Uterus (tissue), 4 donors: ENCODE measurements around the gene MAPK6. TPM values are rescaled to one million over a fixed set of nuclear protein-coding genes. Genes with fewer than 3 reads are reported as not detected.

Experiments used
- DNase-seq, 2 donors: peaks; one replicate each; pipeline ENCODE4 v3.0.0-alpha.2; 2019 to 2020
- H3K27ac ChIP-seq, 2 donors: fragments of 200-600 bp; sonication (generic); 1 replicate in 1 of 2; 2 replicates in 1 of 2; pipeline ENCODE4 v1.5.1; 2016 to 2018
- H3K27me3 ChIP-seq, 2 donors: fragments of 200-600 bp; sonication (generic); one replicate each; pipeline ENCODE4 v1.5.1; 2018 to 2019; ENCODE audit warnings: control low read depth in 1 of 2
- H3K36me3 ChIP-seq, 2 donors: fragments of 200-600 bp; sonication (generic); one replicate each; pipeline ENCODE4 v1.5.1; 2019; ENCODE audit warnings: control low read depth in 1 of 2
- H3K4me1 ChIP-seq, 2 donors: fragments of 200-600 bp; sonication (generic); one replicate each; pipeline ENCODE4 v1.5.1; 2018 to 2019; ENCODE audit warnings: control low read depth in 1 of 2
- H3K4me3 ChIP-seq, 2 donors: fragments of 200-600 bp; sonication (generic); 1 replicate in 1 of 2; 2 replicates in 1 of 2; pipeline ENCODE4 v1.5.1; 2018 to 2019; ENCODE audit warnings: mild to moderate bottlenecking in 1 of 2
- H3K9me3 ChIP-seq, 2 donors: fragments of 200-600 bp; sonication (generic); one replicate each; pipeline ENCODE4 v1.5.1; 2019; ENCODE audit warnings: control low read depth in 1 of 2
- CTCF ChIP-seq, 4 experiments: fragments of 200-600 bp in 2 of 4; fragments of 450-650 bp in 2 of 4; sonication (generic) in 2 of 4; IDR thresholded peaks; one replicate each; pipeline ENCODE4 v1.5.1; 2016 to 2019; ENCODE audit warnings: antibody characterized with exemption in 4 of 4, mild to moderate bottlenecking in 2 of 4, moderate library complexity in 1 of 4
- POLR2A ChIP-seq, 2 donors: fragments of 450-650 bp; IDR thresholded peaks; one replicate each; pipeline ENCODE4 v1.6.1; 2016; ENCODE audit warnings: antibody characterized with exemption in 2 of 2, mild to moderate bottlenecking in 1 of 2, moderate library complexity in 1 of 2
- intact Hi-C: fragments of 100-400 bp; cut with DNase I; formaldehyde crosslinking; loops from one replicate; pipeline ENCODE4 v1.15.1; 2023; ENCODE audit warnings: low total_unique reads
- total RNA-seq, 4 donors: library from RNA; depleted of rRNA in 3 of 4; stranded (reverse); fragments of >200 nt in 3 of 4; gene quantifications; one replicate each; pipeline versions ENCODE4 v1.1.0 to v1.2.4, GENCODE V29; 2014 to 2023
- donor health status: DM: yes; HTN: yes; CAD: no.

The MAPK6 gene
- total RNA-seq, 4 donors from 2014 or later = 11.5 to 47.1 (median 30.0) TPM

DNA sequence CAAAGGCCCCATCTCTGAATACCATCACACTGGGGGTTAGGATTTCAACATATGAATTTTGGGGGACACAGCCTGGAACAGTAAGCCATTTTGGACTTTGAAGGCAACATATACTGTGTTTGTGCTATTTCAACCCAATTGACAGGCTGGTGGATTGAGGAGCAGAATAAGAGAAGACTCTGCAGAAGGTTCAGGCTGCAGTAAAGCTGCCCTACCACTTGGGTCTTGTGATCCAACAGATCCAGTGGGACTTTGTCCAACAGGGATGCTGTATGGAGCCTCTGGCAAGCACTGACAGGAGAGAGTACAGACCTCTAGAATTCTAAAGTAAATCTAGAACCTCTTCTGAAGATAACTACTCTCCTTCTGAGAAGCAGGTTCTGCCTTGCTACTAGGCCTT lies 94.7 kb downstream of the MAPK6 start:
- H3K27ac ChIP-seq = no peak overlapping the region
- no peaks in the 10 kb centered on the region for H3K27me3 ChIP-seq
- H3K36me3 ChIP-seq = no peaks in the 10 kb centered on the region
- H3K9me3 ChIP-seq = no peaks in the 10 kb centered on the region
- H3K4me3 ChIP-seq = no peak overlapping the region
- intact Hi-C loops = no loop called here
- peaks cover 0 to 9% of the 10 kb centered on the region in 2 donors for H3K4me1 ChIP-seq
- TF ChIP-seq CTCF (IDR thresholded peaks at IDR 0.05) (no peak), POLR2A (IDR thresholded peaks at IDR 0.05) (no peak)
- no peak for DNase-seq

DNA sequence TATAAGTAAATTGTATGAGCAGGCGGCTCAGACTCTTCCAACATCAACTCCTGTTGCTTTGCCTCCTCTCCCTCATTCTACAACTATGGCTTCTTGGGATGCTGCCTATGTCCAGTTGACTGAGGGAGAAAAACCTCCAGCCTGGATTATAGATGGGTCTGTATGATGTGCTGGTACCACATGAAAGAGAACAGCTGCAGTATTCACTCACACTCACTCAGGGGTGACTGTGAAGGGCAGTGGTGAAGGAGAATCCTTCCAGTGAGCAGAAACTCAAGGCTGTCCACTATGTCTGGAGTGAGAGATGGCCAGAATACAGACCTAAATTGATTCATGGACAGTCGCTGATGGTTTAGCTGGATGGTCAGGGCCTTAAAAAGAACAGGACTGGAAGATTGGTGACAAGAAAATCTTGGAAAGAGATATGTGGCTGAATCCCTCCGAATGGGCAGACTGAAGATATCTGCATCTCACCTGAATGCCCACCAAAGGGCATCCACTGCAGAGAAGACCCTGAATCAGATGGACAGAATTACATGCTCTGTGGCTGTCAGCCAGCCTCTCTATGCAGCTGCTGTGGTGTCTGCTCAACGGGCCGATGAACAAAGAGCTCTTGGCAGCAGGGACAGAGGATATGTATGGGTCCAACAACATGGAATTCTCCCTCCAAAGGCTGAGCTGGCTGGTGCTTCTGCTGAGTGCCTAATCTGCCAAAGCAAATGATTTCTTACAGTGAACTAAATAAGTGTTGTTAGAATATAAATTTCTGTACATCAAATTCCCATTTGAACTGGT lies 95.4 kb downstream of the MAPK6 start:
- no peak for DNase-seq
- intact Hi-C loops = no loop called here
- H3K9me3 ChIP-seq = no peaks in the 10 kb centered on the region
- no peaks in the 10 kb centered on the region for H3K27me3 ChIP-seq
- H3K36me3 ChIP-seq = no peaks in the 10 kb centered on the region
- peaks cover 0 to 9% of the 10 kb centered on the region in 2 donors for H3K4me1 ChIP-seq
- no peak overlapping the region for H3K27ac ChIP-seq
- TF ChIP-seq CTCF (IDR thresholded peaks at IDR 0.05) = no peak
- TF ChIP-seq POLR2A (IDR thresholded peaks at IDR 0.05) = no peak
- no peak overlapping the region for H3K4me3 ChIP-seq

GRCh38 chr15:52115598-52116427 lies 96.8 kb downstream of the MAPK6 start:
- no peaks in the 10 kb centered on the region for H3K9me3 ChIP-seq
- H3K4me1 ChIP-seq = peaks cover 0 to 9% of the 10 kb centered on the region in 2 donors
- H3K27me3 ChIP-seq = no peaks in the 10 kb centered on the region
- no peak overlapping the region for H3K27ac ChIP-seq
- no peak overlapping the region for H3K4me3 ChIP-seq
- no peak for DNase-seq
- no peaks in the 10 kb centered on the region for H3K36me3 ChIP-seq
- intact Hi-C loops = no loop called here
- no peak for TF ChIP-seq POLR2A (IDR thresholded peaks at IDR 0.05)
- TF ChIP-seq CTCF (IDR thresholded peaks at IDR 0.05) = no peak

Other genes with a start within 250 kb of the MAPK6 start
- 10 to 100 TPM; 10.5 to 49.6 (median 37.1) TPM for gene TMOD3, start 189.6 kb upstream of the MAPK6 start, total RNA-seq
- 10 to 100 TPM in 3 of 4 donors, 1 to 10 TPM in 1; 8.6 to 45.3 (median 27.8) TPM for gene LEO1, start 47.4 kb upstream of the MAPK6 start, total RNA-seq
- under 1 TPM in 1 of 4 donors, not detected in 3; 0.21 TPM for gene BCL2L10, start 93.6 kb downstream of the MAPK6 start, total RNA-seq
- 10 to 100 TPM; 28.4 to 73.8 (median 48.8) TPM for gene GNB5, start 172.2 kb downstream of the MAPK6 start, total RNA-seq